ENCODE results near the gene CHRD.

Gene CHRD

GRCh38 chr3:184346480-184347190 lies 33.2 kb upstream of the CHRD start:
- FAIRE-seq: no peak

DNA sequence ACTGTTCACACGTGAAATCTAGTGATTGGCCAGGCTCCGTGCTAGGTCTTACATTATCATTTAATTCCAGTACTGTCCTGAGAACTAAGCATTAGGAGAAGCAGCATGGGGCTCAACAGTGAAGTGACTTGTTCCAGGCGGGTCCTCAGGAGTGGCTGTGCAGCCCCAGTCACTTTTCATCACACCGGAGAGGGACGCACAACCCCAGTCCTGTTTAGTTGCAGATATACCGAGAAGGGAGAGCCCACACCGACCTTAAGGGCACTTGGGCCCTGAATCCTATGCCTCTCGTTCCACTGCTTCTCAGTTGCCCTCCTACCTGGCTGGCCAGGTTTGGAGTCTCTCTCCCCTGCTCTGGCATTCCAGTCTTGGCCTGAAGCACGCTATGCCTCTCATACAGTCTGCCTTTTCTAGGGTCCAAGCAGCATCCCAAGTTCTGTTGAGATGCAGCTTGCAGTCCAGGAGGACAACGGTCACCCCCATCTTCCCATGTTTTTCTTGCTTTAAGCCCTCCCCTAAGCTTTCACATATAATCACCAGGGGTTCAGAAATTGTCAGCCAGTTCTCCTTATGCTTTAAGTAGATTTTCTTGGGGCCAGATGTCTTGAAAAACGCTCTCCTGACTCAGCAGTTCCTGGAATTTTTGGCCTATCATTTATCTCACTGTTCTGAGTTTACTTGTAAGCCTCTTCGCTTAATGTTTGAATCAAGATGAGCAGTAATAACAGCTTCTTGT lies 32.4 kb upstream of the CHRD start:
- TF ChIP-seq TAF1 (IDR thresholded peaks at IDR 0.05; ENCODE audit: low read depth, low read length) (no peak), POLR2A (IDR thresholded peaks at IDR 0.05; ENCODE audit: low read depth, low read length) (no peak), PAX5 (IDR thresholded peaks at IDR 0.05; ENCODE audit: insufficient read depth, low read length, severe bottlenecking) (no peak), POLR2AphosphoS5 (IDR thresholded peaks at IDR 0.05; ENCODE audit: low read depth, low read length) (no peak), POU2F2 (IDR thresholded peaks at IDR 0.05; ENCODE audit: low read depth, low read length) (no peak), SPI1 (IDR thresholded peaks at IDR 0.05; ENCODE audit: low read depth, low read length) (no peak)
- no peak for FAIRE-seq
- no peak for DNase-seq (ENCODE audit: insufficient read length, low spot score)

More at GRCh38 chr3:184346480-184347190, 33.2 kb upstream of the CHRD start:
- DNase-seq (ENCODE audit: insufficient read length, low spot score): no peak
- no peak for TF ChIP-seq POLR2AphosphoS5 (IDR thresholded peaks at IDR 0.05; ENCODE audit: low read depth, low read length)
- TF ChIP-seq SPI1 (IDR thresholded peaks at IDR 0.05; ENCODE audit: low read depth, low read length): no peak
- TF ChIP-seq PAX5 (IDR thresholded peaks at IDR 0.05; ENCODE audit: insufficient read depth, low read length, severe bottlenecking): no peak
- TF ChIP-seq POLR2A (IDR thresholded peaks at IDR 0.05; ENCODE audit: low read depth, low read length): no peak
- TF ChIP-seq TAF1 (IDR thresholded peaks at IDR 0.05; ENCODE audit: low read depth, low read length): no peak
- TF ChIP-seq POU2F2 (IDR thresholded peaks at IDR 0.05; ENCODE audit: low read depth, low read length): no peak

GRCh38 chr3:184348057-184348382 lies 31.8 kb upstream of the CHRD start:
- TF ChIP-seq POU2F2 (IDR thresholded peaks at IDR 0.05; ENCODE audit: low read depth, low read length): no peak
- TF ChIP-seq TAF1 (IDR thresholded peaks at IDR 0.05; ENCODE audit: low read depth, low read length): no peak
- TF ChIP-seq POLR2AphosphoS5 (IDR thresholded peaks at IDR 0.05; ENCODE audit: low read depth, low read length): no peak
- no peak for TF ChIP-seq SPI1 (IDR thresholded peaks at IDR 0.05; ENCODE audit: low read depth, low read length)
- no peak for TF ChIP-seq POLR2A (IDR thresholded peaks at IDR 0.05; ENCODE audit: low read depth, low read length)
- TF ChIP-seq PAX5 (IDR thresholded peaks at IDR 0.05; ENCODE audit: insufficient read depth, low read length, severe bottlenecking): no peak
- FAIRE-seq (no peak), DNase-seq (ENCODE audit: insufficient read length, low spot score) (no peak)

GRCh38 chr3:184349563-184350470 lies 30.0 kb upstream of the CHRD start:
- FAIRE-seq: no peak
- TF ChIP-seq POLR2AphosphoS5 (IDR thresholded peaks at IDR 0.05; ENCODE audit: low read depth, low read length) (no peak), POLR2A (IDR thresholded peaks at IDR 0.05; ENCODE audit: low read depth, low read length) (no peak), TAF1 (IDR thresholded peaks at IDR 0.05; ENCODE audit: low read depth, low read length) (no peak), SPI1 (IDR thresholded peaks at IDR 0.05; ENCODE audit: low read depth, low read length) (no peak), PAX5 (IDR thresholded peaks at IDR 0.05; ENCODE audit: insufficient read depth, low read length, severe bottlenecking) (no peak), POU2F2 (IDR thresholded peaks at IDR 0.05; ENCODE audit: low read depth, low read length) (no peak)
- DNase-seq (ENCODE audit: insufficient read length, low spot score): no peak

DNA sequence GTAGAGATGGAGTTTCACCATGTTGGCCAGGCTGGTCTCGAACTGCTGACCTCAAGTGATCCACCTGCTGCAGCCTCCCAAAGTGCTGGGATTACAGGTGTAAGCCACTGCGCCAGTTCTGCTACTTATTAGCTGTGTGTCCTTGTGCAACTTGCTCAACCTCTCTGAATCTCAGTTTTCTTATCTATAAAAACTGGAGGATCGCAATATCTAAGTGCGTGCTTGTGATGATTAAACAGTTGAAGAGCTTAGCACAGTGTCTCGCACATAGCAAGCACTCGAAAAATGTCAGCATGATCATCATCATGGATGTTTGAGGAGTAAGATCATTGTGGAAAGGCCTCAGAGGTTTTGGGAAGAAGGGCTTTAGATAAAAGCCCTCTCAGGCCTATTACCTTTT lies 29.2 kb upstream of the CHRD start:
- TF ChIP-seq POLR2AphosphoS5 (IDR thresholded peaks at IDR 0.05; ENCODE audit: low read depth, low read length): no peak
- TF ChIP-seq PAX5 (IDR thresholded peaks at IDR 0.05; ENCODE audit: insufficient read depth, low read length, severe bottlenecking): no peak
- no peak for TF ChIP-seq POU2F2 (IDR thresholded peaks at IDR 0.05; ENCODE audit: low read depth, low read length)
- no peak for TF ChIP-seq POLR2A (IDR thresholded peaks at IDR 0.05; ENCODE audit: low read depth, low read length)
- TF ChIP-seq SPI1 (IDR thresholded peaks at IDR 0.05; ENCODE audit: low read depth, low read length): no peak
- FAIRE-seq (no peak), DNase-seq (ENCODE audit: insufficient read length, low spot score) (no peak)

- TF ChIP-seq POLR2AphosphoS5 (IDR thresholded peaks at IDR 0.05; ENCODE audit: low read depth, low read length) (no peak), PAX5 (IDR thresholded peaks at IDR 0.05; ENCODE audit: insufficient read depth, low read length, severe bottlenecking) (no peak), POLR2A (IDR thresholded peaks at IDR 0.05; ENCODE audit: low read depth, low read length) (no peak), TAF1 (IDR thresholded peaks at IDR 0.05; ENCODE audit: low read depth, low read length) (no peak), POU2F2 (IDR thresholded peaks at IDR 0.05; ENCODE audit: low read depth, low read length) (no peak), SPI1 (IDR thresholded peaks at IDR 0.05; ENCODE audit: low read depth, low read length) (no peak)
- FAIRE-seq (no peak), DNase-seq (ENCODE audit: insufficient read length, low spot score) (no peak)
These were observed 28.2 kb upstream of the CHRD start for GRCh38 chr3:184351511-184352148.

DNA sequence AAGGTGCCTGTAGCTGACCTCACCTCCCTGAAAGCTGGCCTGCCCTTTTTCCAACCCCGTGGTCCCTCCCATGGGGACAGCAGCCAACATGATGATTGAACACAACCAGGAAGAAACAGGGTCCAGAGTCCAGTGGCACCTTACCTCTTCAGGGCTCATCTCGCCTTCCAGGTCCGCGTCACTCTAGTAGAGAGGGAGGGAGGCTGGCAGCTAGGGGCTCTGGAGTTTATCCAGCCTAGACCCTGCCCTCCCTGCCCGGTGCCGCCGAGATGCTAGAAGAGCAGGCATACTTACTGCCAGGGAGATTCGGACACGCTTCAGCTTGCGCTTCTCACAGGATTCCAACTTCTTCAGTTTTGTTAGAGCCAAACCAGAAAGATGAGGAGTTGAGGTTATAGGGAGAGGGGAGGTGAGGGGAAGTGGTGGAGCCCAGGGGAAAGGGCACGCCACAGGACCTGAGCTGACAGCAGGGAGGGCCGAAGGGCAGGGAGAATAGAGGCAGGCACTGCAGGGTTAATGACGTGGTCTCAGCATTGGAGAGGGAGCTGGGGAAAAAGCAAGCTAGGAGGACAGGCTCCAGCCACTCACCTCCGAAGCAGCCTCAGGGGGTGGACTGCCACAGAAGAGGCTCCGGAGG lies 27.6 kb upstream of the CHRD start:
- no peak for TF ChIP-seq SPI1 (IDR thresholded peaks at IDR 0.05; ENCODE audit: low read depth, low read length)
- no peak for TF ChIP-seq POLR2AphosphoS5 (IDR thresholded peaks at IDR 0.05; ENCODE audit: low read depth, low read length)
- no peak for TF ChIP-seq POU2F2 (IDR thresholded peaks at IDR 0.05; ENCODE audit: low read depth, low read length)
- no peak for TF ChIP-seq POLR2A (IDR thresholded peaks at IDR 0.05; ENCODE audit: low read depth, low read length)
- no peak for TF ChIP-seq TAF1 (IDR thresholded peaks at IDR 0.05; ENCODE audit: low read depth, low read length)
- FAIRE-seq: no peak
- DNase-seq (ENCODE audit: insufficient read length, low spot score): no peak

DNA sequence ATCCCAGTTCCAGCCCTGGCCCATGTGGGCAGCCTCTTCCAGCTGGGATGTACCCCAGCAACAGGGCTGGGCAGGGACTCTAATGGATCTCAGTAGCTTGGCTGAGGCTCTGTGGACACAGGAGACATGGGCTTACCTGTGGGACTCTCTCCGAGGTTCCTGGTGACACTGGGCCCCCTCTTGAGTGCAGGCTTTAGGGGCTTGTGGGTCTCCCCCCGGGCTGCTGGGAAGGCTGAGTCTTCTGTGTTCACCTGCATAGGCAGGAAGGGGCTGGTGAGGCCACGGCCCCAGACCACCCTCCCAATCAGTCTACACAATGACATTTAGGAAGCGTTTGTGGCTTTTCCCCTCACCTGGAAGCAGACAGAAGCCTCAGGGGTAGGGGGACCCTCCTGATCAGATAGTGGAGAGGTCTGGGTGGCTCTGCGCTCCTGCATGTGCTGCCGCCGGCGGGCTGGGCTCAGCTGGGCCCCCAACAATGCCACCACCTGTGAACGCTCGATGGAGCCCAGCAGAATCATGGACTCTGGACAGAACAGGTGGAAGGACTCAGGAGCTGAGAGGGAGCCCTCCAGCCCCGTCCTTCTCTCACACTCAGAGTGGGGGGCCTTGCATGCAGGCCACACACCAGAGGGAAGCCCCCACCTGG lies 26.8 kb upstream of the CHRD start:
- DNase-seq (ENCODE audit: insufficient read length, low spot score): no peak
- no peak for TF ChIP-seq PAX5 (IDR thresholded peaks at IDR 0.05; ENCODE audit: insufficient read depth, low read length, severe bottlenecking)
- no peak for TF ChIP-seq POLR2AphosphoS5 (IDR thresholded peaks at IDR 0.05; ENCODE audit: low read depth, low read length)
- TF ChIP-seq TAF1 (IDR thresholded peaks at IDR 0.05; ENCODE audit: low read depth, low read length): no peak
- no peak for TF ChIP-seq POU2F2 (IDR thresholded peaks at IDR 0.05; ENCODE audit: low read depth, low read length)
- TF ChIP-seq POLR2A (IDR thresholded peaks at IDR 0.05; ENCODE audit: low read depth, low read length): no peak
- no peak for TF ChIP-seq SPI1 (IDR thresholded peaks at IDR 0.05; ENCODE audit: low read depth, low read length)
- FAIRE-seq: no peak
